ENCODE measurements around the gene SPARC. TPM values are rescaled to one million over a fixed set of nuclear protein-coding genes. Genes with fewer than 3 reads are reported as not detected.

Gene SPARC
- total RNA-seq, 2 donors from 2014 or later: 1,654 to 1,851 TPM

GRCh38 chr5:151637676-151638075, 49.0 kb downstream of the SPARC start:
- Histone ChIP-seq H3K4me3 (no peak overlapping the region), H3K4me1 (ENCODE audit: control insufficient read depth in 1 of 2, low read depth in 2 of 2) (no peaks in the 10 kb centered on the region), H3K27me3 (replicated peaks; ENCODE audit: insufficient read depth) (no peaks in the 10 kb centered on the region), H3K36me3 (no peaks in the 10 kb centered on the region), H3K9me3 (no peaks in the 10 kb centered on the region), H3K27ac (no peak overlapping the region)
- ATAC-seq (ENCODE audit: insufficient number of reproducible peaks, low FRiP score, low read depth) (no peak), DNase-seq (ENCODE audit: low spot score) (no peak)
- TF ChIP-seq CTCF (IDR thresholded peaks at IDR 0.05): no peak

GRCh38 chr5:151633892-151634291, 52.8 kb downstream of the SPARC start:
- no peaks in the 10 kb centered on the region for H3K4me1 ChIP-seq (ENCODE audit: control insufficient read depth in 1 of 2, low read depth in 2 of 2)

GRCh38 chr5:151632941-151633340, 53.8 kb downstream of the SPARC start:
- Histone ChIP-seq H3K36me3 (no peaks in the 10 kb centered on the region), H3K27me3 (replicated peaks; ENCODE audit: insufficient read depth) (no peaks in the 10 kb centered on the region), H3K27ac (no peak overlapping the region), H3K4me3 (no peak overlapping the region), H3K9me3 (no peaks in the 10 kb centered on the region), H3K4me1 (ENCODE audit: control insufficient read depth in 1 of 2, low read depth in 2 of 2) (no peaks in the 10 kb centered on the region)
- ATAC-seq (ENCODE audit: insufficient number of reproducible peaks, low FRiP score, low read depth) (no peak), DNase-seq (ENCODE audit: low spot score) (no peak)
- TF ChIP-seq CTCF (IDR thresholded peaks at IDR 0.05): no peak

More at GRCh38 chr5:151633892-151634291, 52.8 kb downstream of the SPARC start:
- DNase-seq (ENCODE audit: low spot score): no peak
- Histone ChIP-seq H3K36me3 (no peaks in the 10 kb centered on the region), H3K27me3 (replicated peaks; ENCODE audit: insufficient read depth) (no peaks in the 10 kb centered on the region), H3K27ac (no peak overlapping the region), H3K9me3 (no peaks in the 10 kb centered on the region), H3K4me3 (no peak overlapping the region)
- TF ChIP-seq CTCF (IDR thresholded peaks at IDR 0.05): no peak
- ATAC-seq (ENCODE audit: insufficient number of reproducible peaks, low FRiP score, low read depth): no peak

- no peak for ATAC-seq (ENCODE audit: insufficient number of reproducible peaks, low FRiP score, low read depth)
- DNase-seq (ENCODE audit: low spot score): no peak
- H3K36me3 ChIP-seq: no peaks in the 10 kb centered on the region
- H3K27ac ChIP-seq: no peak overlapping the region
- no peak overlapping the region for H3K4me3 ChIP-seq
- no peak for TF ChIP-seq CTCF (IDR thresholded peaks at IDR 0.05)
- no peaks in the 10 kb centered on the region for H3K4me1 ChIP-seq (ENCODE audit: control insufficient read depth in 1 of 2, low read depth in 2 of 2)
- H3K27me3 ChIP-seq (replicated peaks; ENCODE audit: insufficient read depth): no peaks in the 10 kb centered on the region
- no peaks in the 10 kb centered on the region for H3K9me3 ChIP-seq
Measured at GRCh38 chr5:151632524-151632923, 54.2 kb downstream of the SPARC start.

- ATAC-seq (ENCODE audit: insufficient number of reproducible peaks, low FRiP score, low read depth) (no peak), DNase-seq (ENCODE audit: low spot score) (no peak)
- Histone ChIP-seq H3K4me3 (no peak overlapping the region), H3K27me3 (replicated peaks; ENCODE audit: insufficient read depth) (no peaks in the 10 kb centered on the region), H3K36me3 (no peaks in the 10 kb centered on the region), H3K9me3 (no peaks in the 10 kb centered on the region), H3K4me1 (ENCODE audit: control insufficient read depth in 1 of 2, low read depth in 2 of 2) (no peaks in the 10 kb centered on the region), H3K27ac (no peak overlapping the region)
- no peak for TF ChIP-seq CTCF (IDR thresholded peaks at IDR 0.05)
Measured at GRCh38 chr5:151631941-151632340, 54.8 kb downstream of the SPARC start.

Measured in thoracic aorta (tissue), 2 donors.